GM04504 (cell line): Measurements from ENCODE around the gene PEMT.
A peak's percentile ranks its signal among the peaks of the same experiment; 100 is the strongest.

Experiments used
- DNase-seq: peaks from one replicate; pipeline ENCODE4 v3.0.0-alpha.2; 2012; ENCODE audit warnings: low read depth

The PEMT gene

GRCh38 chr17:17535957-17536356 lies 55.6 kb downstream of the PEMT start:
- peak; percentile 35 for DNase-seq

GRCh38 chr17:17533901-17534441 lies 57.5 kb downstream of the PEMT start:
- DNase-seq = no peak

DNA sequence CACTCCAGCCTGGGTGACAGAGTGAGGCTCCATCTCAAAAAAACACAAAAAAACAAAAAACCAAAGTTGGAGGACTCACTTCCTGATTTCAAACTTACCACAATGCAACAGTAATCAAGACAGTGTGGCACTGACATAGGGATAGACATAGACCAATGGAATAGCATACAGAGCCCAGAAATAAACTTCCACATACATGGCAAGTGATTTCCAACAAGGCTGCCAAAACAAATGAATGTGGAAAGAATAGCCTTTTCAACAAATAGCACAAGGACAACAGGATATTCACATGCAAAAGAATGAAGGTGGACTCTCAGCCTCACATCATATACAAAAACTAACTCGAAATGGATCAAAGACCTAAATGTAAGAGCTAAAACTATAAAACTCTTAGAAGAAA lies 58.5 kb downstream of the PEMT start:
- DNase-seq = no peak

GRCh38 chr17:17531156-17531555 lies 60.4 kb downstream of the PEMT start:
- DNase-seq = no peak

DNA sequence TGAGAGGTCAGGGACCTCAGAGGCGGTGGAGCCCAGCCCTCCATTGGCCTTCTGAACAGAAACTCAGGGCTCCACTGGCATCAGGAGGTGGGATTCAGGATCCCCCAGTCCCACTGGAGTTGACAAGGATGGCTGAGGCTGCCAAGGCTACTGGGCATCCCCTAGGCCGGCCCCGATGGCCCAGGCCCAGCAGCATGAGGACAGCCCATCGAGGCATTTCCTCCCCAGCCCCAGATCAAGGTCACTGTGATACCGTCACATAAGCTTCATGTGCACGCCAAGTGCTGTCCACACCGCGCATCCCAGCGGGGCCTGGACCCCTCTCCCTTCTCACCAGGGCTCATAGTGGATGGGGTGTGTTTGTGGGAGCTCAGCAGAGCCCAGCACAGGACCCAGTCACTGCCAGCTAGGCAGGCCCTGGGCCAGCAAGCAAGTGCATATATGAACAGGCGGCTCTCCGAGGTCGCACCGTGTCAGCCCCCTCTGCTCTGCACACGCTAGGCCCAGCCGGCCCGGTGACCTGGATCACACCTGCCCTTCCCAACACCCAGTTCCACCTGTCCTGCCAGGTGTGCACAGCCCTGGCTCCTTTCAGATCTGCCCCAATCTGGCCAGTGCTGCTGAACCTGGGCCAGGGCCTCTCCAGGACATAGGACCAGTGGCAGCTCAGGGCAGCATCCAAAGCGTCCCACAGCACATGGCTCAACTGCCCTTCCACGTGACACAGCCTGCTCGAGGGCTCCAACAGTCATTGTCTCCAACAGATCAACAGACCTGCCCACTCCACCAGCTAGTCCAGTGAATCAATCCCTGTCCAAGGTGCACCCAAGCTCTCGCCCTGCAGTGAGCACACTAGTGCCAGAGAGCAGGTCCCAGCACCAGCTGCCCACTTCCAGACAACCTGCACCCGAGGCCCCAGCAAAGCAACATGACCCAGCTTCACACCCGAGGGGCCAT lies 62.5 kb downstream of the PEMT start:
- DNase-seq = no peak

DNA sequence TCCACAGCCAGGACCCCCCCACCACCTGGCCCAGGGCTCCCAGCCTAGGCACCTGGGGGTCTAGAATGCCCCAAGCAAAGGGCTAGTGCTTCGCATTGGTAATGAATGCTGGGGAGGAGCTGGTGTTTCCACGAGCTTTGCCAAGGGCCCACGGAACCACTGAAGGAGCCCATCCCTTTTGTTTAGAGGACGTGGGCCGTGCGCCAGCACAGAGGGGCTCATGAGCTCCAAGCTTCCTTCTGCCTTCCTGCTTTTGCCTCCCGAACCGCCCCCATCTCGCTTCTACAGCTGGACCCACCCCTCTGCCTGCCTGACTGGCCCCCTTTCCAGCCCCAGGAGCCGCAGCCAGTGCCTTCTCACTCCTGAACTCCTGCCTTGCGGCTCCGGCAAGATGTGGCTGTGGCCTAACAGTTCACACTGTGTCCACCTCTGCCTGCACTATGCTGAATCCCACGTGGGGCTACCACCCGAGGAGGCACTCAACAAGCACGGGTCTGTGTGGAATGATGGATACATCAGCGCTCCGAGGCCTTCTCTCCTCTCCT lies 63.5 kb downstream of the PEMT start:
- no peak for DNase-seq

DNA sequence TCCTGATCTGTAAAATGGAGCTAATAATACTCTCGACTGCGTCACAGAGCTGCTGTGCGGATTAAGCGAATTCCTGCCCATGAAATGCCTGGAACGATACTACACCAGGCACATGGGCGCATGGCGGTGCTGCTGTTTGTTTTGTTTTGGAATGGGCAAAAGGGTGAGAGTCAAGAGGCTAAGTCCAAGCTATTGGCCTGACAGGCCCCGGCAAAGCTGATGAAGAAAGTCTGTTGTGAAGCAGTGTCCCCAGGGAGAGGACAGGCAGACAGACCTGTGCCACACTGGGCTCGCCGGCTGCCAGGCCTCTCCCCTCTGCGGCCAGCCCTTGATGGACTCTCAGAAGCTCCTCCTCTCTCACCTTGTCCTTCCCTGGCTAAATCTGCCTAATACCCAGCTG lies 64.0 kb downstream of the PEMT start:
- no peak for DNase-seq

DNA sequence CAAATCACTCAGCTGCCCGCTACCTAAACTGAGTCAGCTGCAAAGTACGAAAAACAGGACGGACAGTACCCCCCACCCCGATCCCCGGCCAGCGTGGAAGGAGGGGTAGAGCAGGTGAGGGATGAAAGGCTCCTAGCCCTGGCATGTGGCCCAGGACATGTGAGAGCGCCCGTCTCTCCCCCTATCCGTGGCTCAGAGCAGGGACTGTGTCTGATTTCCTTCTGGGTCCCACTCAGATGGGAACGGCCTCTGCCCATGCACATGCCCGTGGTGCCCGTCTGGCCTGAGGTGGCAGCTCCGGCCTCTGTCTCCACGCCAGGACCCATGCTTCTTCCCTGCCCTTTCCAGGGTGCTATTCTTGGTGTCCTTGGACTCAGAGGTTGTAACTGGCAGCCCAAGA lies 65.1 kb downstream of the PEMT start:
- no peak for DNase-seq

GRCh38 chr17:17525956-17526355 lies 65.6 kb downstream of the PEMT start:
- no peak for DNase-seq

DNA sequence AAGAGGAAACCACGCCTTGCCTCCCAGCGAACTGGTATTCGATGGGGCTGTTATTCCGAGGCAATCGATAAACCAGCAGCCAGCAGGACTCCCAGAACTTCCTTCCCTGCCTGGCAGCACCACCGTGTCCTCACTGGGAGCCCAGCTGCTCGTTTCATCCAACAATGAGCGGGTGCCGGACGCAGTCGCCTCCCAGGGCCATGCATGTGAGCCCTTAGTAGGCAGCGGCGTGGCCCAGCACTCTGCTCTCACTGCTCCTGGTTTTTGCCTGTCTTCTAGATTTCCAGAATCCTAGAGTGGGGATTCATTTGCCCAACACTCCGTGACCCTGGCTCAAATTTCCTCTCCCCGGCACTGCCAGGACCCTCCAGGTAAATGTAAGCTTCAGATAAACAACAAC lies 66.2 kb downstream of the PEMT start:
- no peak for DNase-seq

GRCh38 chr17:17523731-17524490 lies 67.6 kb downstream of the PEMT start:
- no peak for DNase-seq

DNA sequence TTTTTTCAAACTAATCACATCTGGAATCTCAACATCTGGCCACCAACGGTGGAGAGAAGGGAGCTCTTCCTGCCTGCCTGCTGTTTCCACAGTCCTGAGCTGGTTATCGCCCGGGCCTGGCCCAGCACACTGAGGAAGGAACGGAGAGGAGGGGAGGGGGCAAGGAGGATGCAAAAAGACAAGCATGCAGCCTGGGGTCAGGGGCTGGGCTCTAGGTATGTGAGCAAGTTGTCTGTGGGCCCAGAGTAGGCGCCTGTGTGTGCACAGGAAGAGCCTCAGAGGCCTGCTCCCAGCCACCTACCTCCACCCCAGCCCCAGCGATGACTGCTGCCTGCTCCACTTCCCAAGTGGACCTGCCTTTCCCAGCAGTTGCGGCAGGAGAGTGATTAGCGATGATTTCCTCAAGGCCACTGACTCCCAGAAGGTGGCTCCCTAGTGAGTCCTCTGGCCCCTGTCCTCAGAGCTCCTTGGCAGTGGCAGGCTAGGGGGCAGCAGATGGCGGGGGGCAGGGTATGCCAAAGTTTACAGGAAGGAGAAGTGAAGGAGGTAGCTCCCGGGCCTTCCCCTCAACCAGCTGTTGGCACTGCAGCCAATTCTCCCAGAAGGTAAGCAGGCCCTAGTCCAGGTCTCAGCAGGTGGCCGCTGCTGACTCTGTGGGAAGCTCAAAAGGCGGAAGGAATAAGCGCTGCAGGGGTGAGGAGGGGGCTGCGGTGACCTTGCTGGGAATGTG lies 68.3 kb downstream of the PEMT start:
- no peak for DNase-seq

GRCh38 chr17:17520599-17521232 lies 70.8 kb downstream of the PEMT start:
- no peak for DNase-seq

- DNase-seq = no peak
Measured at GRCh38 chr17:17519886-17520285, 71.6 kb downstream of the PEMT start.

GRCh38 chr17:17518951-17519350 lies 72.6 kb downstream of the PEMT start:
- no peak for DNase-seq

GRCh38 chr17:17518014-17518413 lies 73.5 kb downstream of the PEMT start:
- no peak for DNase-seq

- DNase-seq = no peak
Measured at GRCh38 chr17:17516941-17517720, 74.4 kb downstream of the PEMT start.

DNA sequence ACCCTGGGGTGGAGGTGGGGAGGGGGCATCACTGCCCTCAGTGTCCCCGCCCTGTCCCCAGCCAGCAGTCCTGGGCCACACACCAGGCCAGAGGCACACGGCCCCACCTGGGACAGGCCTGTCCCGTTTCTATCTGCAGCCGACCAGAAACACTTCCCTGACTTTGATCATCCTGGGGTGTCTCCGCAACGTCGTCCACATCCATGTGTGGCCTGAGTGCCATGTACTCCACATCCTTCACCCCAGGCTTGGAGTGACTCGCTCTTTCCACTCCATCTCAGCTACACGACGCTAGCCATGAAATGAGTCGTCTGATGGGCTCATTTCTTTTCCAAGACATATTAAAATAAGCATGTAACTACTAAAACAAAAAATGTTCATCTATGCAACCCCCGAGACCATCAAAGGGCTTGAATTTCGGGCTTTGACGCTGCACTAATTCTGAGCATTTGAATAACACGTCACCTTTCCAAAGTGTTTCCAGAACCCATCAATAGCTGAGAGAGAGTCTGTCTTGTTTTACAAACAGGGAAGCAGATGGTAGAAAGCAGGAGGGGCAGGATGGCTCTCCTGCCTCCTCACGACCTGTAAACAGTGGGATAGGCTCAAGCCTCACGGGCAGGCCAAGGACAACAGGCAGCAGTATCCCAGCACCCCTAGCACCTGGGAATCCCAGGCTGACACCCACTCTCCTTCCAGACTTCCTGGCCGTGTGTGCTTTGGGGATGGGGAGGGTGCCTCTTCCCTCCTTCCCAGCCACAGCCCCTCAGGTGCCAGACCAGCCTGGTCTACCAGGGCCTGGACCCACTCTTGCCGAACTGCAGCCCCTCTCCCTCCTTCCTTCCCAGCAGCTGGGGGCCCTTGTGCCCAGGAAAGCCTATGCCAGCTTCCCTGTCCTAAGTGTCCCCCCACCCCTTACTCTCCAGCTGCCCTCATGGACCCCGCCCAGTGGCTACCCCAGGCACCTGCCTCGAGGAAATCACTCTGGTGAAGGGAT lies 75.3 kb downstream of the PEMT start:
- peak; percentile 42 for DNase-seq
